H1 (cell line): ENCODE results near the gene AGRN. TPM values are rescaled to one million over a fixed set of nuclear protein-coding genes. Genes with fewer than 3 reads are reported as not detected.

Experiments used
- JUN ChIP-seq: IDR thresholded peaks from 2 replicates; pipeline ENCODE4 v1.6.1; 2011; ENCODE audit warnings: low read depth, mild to moderate bottlenecking, improper control_type of control experiment, low read length
- POLR2AphosphoS5 ChIP-seq: IDR thresholded peaks from 2 replicates; pipeline ENCODE4 v1.6.1; 2011; ENCODE audit warnings: low read depth, low read length
- polyA plus RNA-seq, 7 experiments: library from polyadenylated mRNA; depleted of rRNA in 3 of 7; stranded (reverse) in 5 of 7; unstranded in 2 of 7; fragments of >200 nt in 5 of 7; fragments of 200-250 nt in 2 of 7; gene quantifications; 1 replicate in 5 of 7; 2 replicates in 1 of 7; 4 replicates in 1 of 7; pipeline versions ENCODE4 v1.2.1 to v1.2.3, GENCODE V29; 2011 to 2013; ENCODE audit warnings: missing spikeins in 2 of 7, mixed read lengths in 2 of 7
- total RNA-seq: library from RNA; stranded (reverse); fragmentation: NEBNext Ultra II Directional; extraction: Animal tissue kit (Norgen Biotek cat#: 25700); gene quantifications from 2 replicates; pipeline ENCODE4 v1.2.1, GENCODE V29; 2021

Gene AGRN
- total and polyA plus RNA-seq, 2 of the 8 experiments (the other 6 are each of a cell fraction or from before 2014, with no cell fraction given): 52.3 to 155 TPM

DNA sequence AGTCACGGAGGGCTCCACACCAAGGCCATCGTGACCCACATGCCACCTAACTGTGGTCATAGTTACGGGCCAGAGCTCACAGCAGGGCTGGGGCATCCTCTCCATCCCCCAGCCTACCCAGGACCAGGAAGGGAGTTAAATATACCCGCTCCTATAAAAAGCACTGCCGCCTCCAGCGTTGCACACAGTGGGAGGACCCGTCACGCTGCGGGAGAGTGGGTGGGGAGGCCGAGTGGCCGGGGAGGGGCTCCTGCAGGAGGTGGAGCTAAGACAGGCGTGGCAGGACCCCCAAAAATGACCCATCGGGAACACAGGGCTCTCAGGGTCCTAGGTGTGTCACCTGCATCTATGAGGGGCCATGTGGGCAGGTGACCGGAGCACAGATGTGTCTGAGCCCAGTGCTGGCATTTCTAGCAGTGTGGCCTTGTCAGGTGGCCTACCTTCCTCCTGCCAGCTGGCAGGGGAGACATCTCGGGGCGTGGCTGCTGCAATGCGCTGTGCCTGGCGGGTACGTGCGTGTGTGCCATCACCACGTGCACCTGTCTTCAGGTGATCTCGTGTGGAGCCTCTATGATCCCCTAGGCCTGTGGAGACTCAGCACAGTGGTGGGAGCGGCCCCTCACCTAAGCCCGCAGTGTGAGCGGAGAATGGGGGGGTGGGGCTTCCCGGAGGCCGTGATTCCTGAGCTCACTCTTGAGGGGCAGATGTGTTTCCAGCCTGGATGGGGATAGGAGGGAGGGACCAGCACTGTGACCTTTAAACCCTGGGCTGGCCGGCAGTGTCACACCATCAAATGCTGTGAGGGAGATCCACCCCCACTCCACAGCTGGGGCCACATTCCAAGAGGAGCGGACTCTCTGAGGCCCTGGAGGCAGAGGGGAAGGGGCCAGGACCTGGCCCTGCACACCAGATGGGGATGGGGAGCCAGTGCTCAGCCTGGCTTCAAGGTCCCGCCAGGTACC, 17.7 kb downstream of the AGRN start (continued):
- no peak for TF ChIP-seq JUN
- TF ChIP-seq POLR2AphosphoS5: no peak
